NT2/D1 (cell line): ENCODE data around the gene CNGB1.

Experiments used
- DNase-seq: peaks from one replicate; pipeline ENCODE4 v3.0.0-alpha.2; 2011; ENCODE audit warnings: low read depth, low spot score
- H3K27me3 ChIP-seq: 2 replicates; pipeline ENCODE4 v1.6.0; 2011; ENCODE audit warnings: mild to moderate bottlenecking; ENCODE audit not compliant: insufficient read length, insufficient read depth
- H3K36me3 ChIP-seq: 2 replicates; pipeline ENCODE4 v1.6.1; 2011; ENCODE audit warnings: mild to moderate bottlenecking, low read length, mixed read lengths; ENCODE audit not compliant: insufficient read depth, insufficient read length
- H3K4me1 ChIP-seq: 2 replicates; pipeline ENCODE4 v1.5.1; 2011; ENCODE audit not compliant: insufficient read depth, insufficient read length
- H3K4me3 ChIP-seq: 2 replicates; pipeline ENCODE4 v1.5.1; 2011; ENCODE audit warnings: low read depth; ENCODE audit not compliant: insufficient read length
- H3K9ac ChIP-seq: 2 replicates; pipeline ENCODE4 v1.6.0; 2011; ENCODE audit warnings: low read depth; ENCODE audit not compliant: insufficient read length
- H3K9me3 ChIP-seq: 2 replicates; pipeline ENCODE4 v1.5.1; 2011; ENCODE audit warnings: mild to moderate bottlenecking, low read length; ENCODE audit not compliant: insufficient read depth
- SUZ12 ChIP-seq: IDR thresholded peaks from 2 replicates; pipeline ENCODE4 v1.6.1; 2011; ENCODE audit not compliant: insufficient read length, insufficient read depth; ENCODE audit errors: extremely low read depth
- YY1 ChIP-seq: IDR thresholded peaks from 2 replicates; pipeline ENCODE4 v1.6.1; 2011; ENCODE audit not compliant: insufficient read length, insufficient read depth
- ZNF274 ChIP-seq: IDR thresholded peaks from 2 replicates; pipeline ENCODE4 v1.6.1; 2011; ENCODE audit warnings: mild to moderate bottlenecking, low read depth, low read length

The CNGB1 gene

GRCh38 chr16:57999971-58000705 is 29.2 kb upstream of the CNGB1 start, which contains the start of gene ZNF319:
ZNF319 (minus strand) TSS chr16:58000672; CDS start chr16:57998265, 2,407 bp downstream.
- peaks cover 58% of the 10 kb centered on the region for H3K36me3 ChIP-seq
- H3K4me3 ChIP-seq, result peak within 1 kb of the TSS; percentile 85
- no peak for DNase-seq
- no peaks in the 10 kb centered on the region for H3K9me3 ChIP-seq
- H3K27me3 ChIP-seq, result no peaks in the 10 kb centered on the region
- H3K9ac ChIP-seq, result peak within 1 kb of the TSS; percentile 95
- peaks cover 29% of the 10 kb centered on the region for H3K4me1 ChIP-seq
- TF ChIP-seq ZNF274, result no peak
- no peak for TF ChIP-seq YY1
- TF ChIP-seq SUZ12, result no peak

GRCh38 chr16:57999366-57999970 is 28.5 kb upstream of the CNGB1 start:
- Histone ChIP-seq H3K36me3 (peaks cover 55% of the 10 kb centered on the region), H3K9me3 (no peaks in the 10 kb centered on the region), H3K27me3 (no peaks in the 10 kb centered on the region), H3K4me1 (peaks cover 29% of the 10 kb centered on the region), H3K4me3 (peak overlapping the region; percentile 85), H3K9ac (peak overlapping the region; percentile 81)
- no peak for DNase-seq
- no peak for TF ChIP-seq ZNF274
- TF ChIP-seq YY1, result no peak
- TF ChIP-seq SUZ12, result no peak

- peaks cover 55% of the 10 kb centered on the region for H3K36me3 ChIP-seq
These were observed 28.1 kb upstream of the CNGB1 start for GRCh38 chr16:57998992-57999365.

GRCh38 chr16:57998486-57998885 is 27.6 kb upstream of the CNGB1 start:
- peaks cover 29% of the 10 kb centered on the region for H3K4me1 ChIP-seq
- H3K9ac ChIP-seq, result peak overlapping the region; percentile 69
- H3K9me3 ChIP-seq, result no peaks in the 10 kb centered on the region
- H3K4me3 ChIP-seq, result no peak overlapping the region
- no peak for TF ChIP-seq YY1
- no peak for TF ChIP-seq SUZ12
- TF ChIP-seq ZNF274, result no peak
- DNase-seq, result no peak
- no peaks in the 10 kb centered on the region for H3K27me3 ChIP-seq
- peaks cover 54% of the 10 kb centered on the region for H3K36me3 ChIP-seq

More at GRCh38 chr16:57998992-57999365, 28.1 kb upstream of the CNGB1 start:
- H3K9me3 ChIP-seq, result no peaks in the 10 kb centered on the region
- no peak for TF ChIP-seq ZNF274
- TF ChIP-seq YY1, result no peak
- no peak for TF ChIP-seq SUZ12
- no peaks in the 10 kb centered on the region for H3K27me3 ChIP-seq
- peaks cover 29% of the 10 kb centered on the region for H3K4me1 ChIP-seq
- H3K9ac ChIP-seq, result peak overlapping the region; percentile 81
- H3K4me3 ChIP-seq, result no peak overlapping the region
- no peak for DNase-seq

- no peaks in the 10 kb centered on the region for H3K27me3 ChIP-seq
- H3K36me3 ChIP-seq, result peaks cover 47% of the 10 kb centered on the region
- peaks cover 29% of the 10 kb centered on the region for H3K4me1 ChIP-seq
- H3K9ac ChIP-seq, result no peak overlapping the region
- no peak for DNase-seq
- TF ChIP-seq SUZ12 (no peak), ZNF274 (no peak), YY1 (no peak)
- H3K4me3 ChIP-seq, result no peak overlapping the region
- no peaks in the 10 kb centered on the region for H3K9me3 ChIP-seq
These were observed 26.8 kb upstream of the CNGB1 start for GRCh38 chr16:57997528-57998265.

GRCh38 chr16:57997176-57997527 is 26.2 kb upstream of the CNGB1 start:
- no peak for TF ChIP-seq SUZ12
- no peak for TF ChIP-seq YY1
- TF ChIP-seq ZNF274, result no peak
- H3K9ac ChIP-seq, result no peak overlapping the region
- no peak for DNase-seq
- H3K27me3 ChIP-seq, result no peaks in the 10 kb centered on the region
- no peaks in the 10 kb centered on the region for H3K9me3 ChIP-seq
- peaks cover 41% of the 10 kb centered on the region for H3K36me3 ChIP-seq
- H3K4me3 ChIP-seq, result no peak overlapping the region
- peaks cover 30% of the 10 kb centered on the region for H3K4me1 ChIP-seq
